ENCODE data around the gene CCDC97.

The CCDC97 gene

GRCh38 chr19:41299046-41299754, 10.8 kb upstream of the CCDC97 start:
- TF ChIP-seq, protein P1, sequence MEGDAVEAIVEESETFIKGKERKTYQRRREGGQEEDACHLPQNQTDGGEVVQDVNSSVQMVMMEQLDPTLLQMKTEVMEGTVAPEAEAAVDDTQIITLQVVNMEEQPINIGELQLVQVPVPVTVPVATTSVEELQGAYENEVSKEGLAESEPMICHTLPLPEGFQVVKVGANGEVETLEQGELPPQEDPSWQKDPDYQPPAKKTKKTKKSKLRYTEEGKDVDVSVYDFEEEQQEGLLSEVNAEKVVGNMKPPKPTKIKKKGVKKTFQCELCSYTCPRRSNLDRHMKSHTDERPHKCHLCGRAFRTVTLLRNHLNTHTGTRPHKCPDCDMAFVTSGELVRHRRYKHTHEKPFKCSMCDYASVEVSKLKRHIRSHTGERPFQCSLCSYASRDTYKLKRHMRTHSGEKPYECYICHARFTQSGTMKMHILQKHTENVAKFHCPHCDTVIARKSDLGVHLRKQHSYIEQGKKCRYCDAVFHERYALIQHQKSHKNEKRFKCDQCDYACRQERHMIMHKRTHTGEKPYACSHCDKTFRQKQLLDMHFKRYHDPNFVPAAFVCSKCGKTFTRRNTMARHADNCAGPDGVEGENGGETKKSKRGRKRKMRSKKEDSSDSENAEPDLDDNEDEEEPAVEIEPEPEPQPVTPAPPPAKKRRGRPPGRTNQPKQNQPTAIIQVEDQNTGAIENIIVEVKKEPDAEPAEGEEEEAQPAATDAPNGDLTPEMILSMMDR (IDR thresholded peaks at IDR 0.05; ENCODE audit: low read depth, low read length), result no peak
- H3K4me3 ChIP-seq (replicated peaks in 1 of 2; ENCODE audit: low read depth in 2 of 2, low read length in 2 of 2), result no peak overlapping the region
- no peak for DNase-seq (ENCODE audit: low read depth in 2 of 2)

DNA sequence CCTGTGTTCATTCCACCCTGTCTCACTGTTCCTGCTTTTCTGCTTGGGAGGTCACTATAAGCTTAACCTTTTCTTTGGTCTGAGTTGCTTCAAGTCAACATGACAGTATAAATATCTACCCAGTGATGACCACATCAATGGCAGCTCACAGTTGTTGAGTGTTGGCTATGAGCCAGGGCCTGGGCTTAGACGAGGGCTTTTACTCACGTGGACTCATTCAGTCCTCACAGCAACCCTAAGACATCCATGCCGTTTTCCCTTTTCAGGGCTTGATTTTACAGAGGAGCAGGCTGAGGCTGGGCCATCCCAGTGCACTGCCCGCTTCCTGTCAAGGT, 10.2 kb upstream of the CCDC97 start:
- peak; percentile 77 to 82 for DNase-seq (ENCODE audit: low read depth in 2 of 2)
- H3K4me3 ChIP-seq (replicated peaks in 1 of 2; ENCODE audit: low read depth in 2 of 2, low read length in 2 of 2), result no peak overlapping the region
- TF ChIP-seq, protein P1 (IDR thresholded peaks at IDR 0.05; ENCODE audit: low read depth, low read length), result no peak

DNA sequence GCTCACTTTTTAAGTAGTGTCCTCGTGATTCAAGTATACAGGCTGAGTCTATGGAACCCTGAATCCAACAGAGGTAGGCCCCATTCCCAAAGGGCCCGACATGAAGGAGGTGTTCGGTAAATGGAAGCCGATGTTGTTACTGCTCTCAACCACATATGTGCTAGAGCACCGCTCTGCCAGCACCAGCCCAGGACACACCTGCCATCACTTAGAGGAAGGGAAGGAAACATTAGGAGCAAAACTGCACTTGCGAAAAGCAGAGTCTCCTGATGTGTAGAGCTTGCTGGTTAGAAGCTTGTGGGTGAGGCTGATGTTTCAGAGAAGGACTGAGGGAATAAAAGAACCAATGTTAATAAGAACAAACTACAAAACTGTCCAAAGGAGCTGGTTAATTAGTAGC, 9.4 kb upstream of the CCDC97 start:
- no peak for DNase-seq (ENCODE audit: low read depth in 2 of 2)
- no peak overlapping the region for H3K4me3 ChIP-seq (replicated peaks in 1 of 2; ENCODE audit: low read depth in 2 of 2, low read length in 2 of 2)
- TF ChIP-seq, protein P1 (IDR thresholded peaks at IDR 0.05; ENCODE audit: low read depth, low read length), result no peak

DNA sequence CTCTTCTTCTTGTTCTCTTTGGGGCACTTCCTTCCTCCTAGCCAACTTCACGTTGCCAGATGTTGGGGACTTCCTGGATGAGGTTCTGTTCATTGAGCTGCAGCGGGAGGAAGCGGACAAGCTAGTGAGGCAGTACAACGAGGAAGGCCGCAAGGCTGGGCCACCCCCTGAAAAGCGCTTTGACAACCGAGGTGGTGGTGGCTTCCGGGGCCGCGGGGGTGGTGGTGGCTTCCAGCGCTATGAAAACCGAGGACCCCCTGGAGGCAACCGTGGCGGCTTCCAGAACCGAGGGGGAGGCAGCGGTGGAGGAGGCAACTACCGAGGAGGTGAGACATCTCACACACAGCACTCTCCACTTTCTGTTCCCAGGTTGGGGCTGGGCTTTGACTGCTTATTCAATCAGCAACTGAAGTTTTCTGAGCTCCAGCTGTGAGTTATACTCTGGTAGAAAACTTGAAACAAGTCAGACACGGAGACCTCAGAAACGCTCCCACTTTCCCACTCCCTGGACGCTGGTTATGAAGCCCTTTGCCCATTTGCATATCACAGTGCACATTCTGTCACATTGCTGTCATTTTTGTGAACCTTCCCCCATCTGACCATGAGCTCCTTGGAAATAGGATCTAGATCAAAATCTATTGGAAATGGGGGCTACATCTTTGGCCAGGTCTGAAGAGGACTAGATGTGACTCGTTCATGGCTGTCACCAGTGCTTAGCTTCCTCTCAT, 7.2 kb upstream of the CCDC97 start:
- no peak for DNase-seq (ENCODE audit: low read depth in 2 of 2)
- TF ChIP-seq, protein P1 (IDR thresholded peaks at IDR 0.05; ENCODE audit: low read depth, low read length), result no peak
- H3K4me3 ChIP-seq (replicated peaks in 1 of 2; ENCODE audit: low read depth in 2 of 2, low read length in 2 of 2), result no peak overlapping the region

DNA sequence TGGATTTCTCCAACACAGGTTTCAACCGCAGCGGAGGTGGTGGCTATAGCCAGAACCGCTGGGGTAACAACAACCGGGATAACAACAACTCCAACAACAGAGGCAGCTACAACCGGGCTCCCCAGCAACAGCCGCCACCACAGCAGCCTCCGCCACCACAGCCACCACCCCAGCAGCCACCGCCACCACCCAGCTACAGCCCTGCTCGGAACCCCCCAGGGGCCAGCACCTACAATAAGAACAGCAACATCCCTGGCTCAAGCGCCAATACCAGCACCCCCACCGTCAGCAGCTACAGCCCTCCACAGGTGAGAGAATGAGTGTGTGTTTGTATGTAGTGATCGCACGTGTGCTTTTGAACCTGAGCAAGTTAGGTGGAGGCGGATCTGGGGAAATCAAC, 6.0 kb upstream of the CCDC97 start:
- no peak for DNase-seq (ENCODE audit: low read depth in 2 of 2)
- TF ChIP-seq, protein P1 (IDR thresholded peaks at IDR 0.05; ENCODE audit: low read depth, low read length), result no peak
- no peak overlapping the region for H3K4me3 ChIP-seq (replicated peaks in 1 of 2; ENCODE audit: low read depth in 2 of 2, low read length in 2 of 2)

DNA sequence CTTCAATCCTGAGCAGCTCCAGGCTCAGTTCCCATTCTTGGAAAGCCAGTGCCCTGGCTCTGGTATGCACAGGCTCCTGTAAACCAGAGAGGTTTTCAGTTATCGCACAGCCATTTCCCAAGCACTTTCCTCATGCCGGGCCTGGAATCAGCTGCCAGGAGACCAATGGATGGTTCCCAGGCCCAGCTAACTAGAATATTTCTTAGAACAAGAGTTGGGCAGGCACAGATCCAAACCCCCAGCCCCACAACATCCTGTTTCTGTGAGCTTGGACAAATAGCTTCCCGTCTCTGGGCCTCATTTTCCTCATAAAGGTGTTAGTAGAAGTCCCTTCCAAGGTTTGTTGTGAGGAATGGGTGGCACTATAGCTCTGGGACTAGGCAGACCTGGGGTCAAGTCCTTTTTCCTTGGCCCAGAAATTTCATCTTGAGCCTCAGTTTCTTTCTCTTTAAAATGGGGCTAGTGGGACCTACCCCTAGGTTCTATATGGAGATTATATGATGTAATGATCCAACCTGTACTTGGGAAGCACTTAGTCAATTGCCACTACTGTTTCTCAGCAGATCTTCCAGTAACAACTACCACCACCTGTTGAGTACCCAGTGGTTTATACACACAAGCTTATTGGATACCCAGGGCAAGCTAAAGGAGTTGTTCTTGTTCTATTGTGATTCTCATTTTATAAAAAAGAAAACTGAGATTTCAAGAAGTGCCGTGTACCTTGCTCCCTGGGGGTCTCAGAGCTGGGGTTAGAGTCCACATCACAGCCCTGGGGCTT, 5.1 kb upstream of the CCDC97 start:
- no peak overlapping the region for H3K4me3 ChIP-seq (replicated peaks in 1 of 2; ENCODE audit: low read depth in 2 of 2, low read length in 2 of 2)
- TF ChIP-seq, protein P1 (IDR thresholded peaks at IDR 0.05; ENCODE audit: low read depth, low read length), result no peak
- no peak for DNase-seq (ENCODE audit: low read depth in 2 of 2)
